OCI-LY7 (cell line): ENCODE results near the gene CCT6B.

Source experiments
- CTCF ChIP-seq: fragments of 200-600 bp; sonication (generic); conservative IDR thresholded peaks from 2 replicates; pipeline ENCODE4 v1.5.1; 2014; ENCODE audit warnings: mild to moderate bottlenecking, antibody characterized with exemption, low read length, moderate library complexity, mixed read lengths
- EZH2phosphoT487 ChIP-seq: fragments of 200-600 bp; sonication (generic); IDR thresholded peaks from 2 replicates; pipeline ENCODE4 v1.6.1; 2018; ENCODE audit warnings: low read depth, borderline replicate concordance, mild to moderate bottlenecking, mixed run types, antibody characterized with exemption, low read length, moderate library complexity, mixed read lengths

- TF ChIP-seq CTCF (no peak), EZH2phosphoT487 (no peak)
Observed at GRCh38 chr17:35006961-35007360, 45.7 kb upstream of the CCT6B start.
